Stimulated activated CD8-positive, alpha-beta memory T cell treated with anti-CD3 and anti-CD28 coated beads, Interleukin-4, amount 100 ng/mL, for 24 hours (primary cell): ENCODE data around the gene HMGB2.

ENCODE experiments used
- DNase-seq: peaks from one replicate; pipeline ENCODE4 v3.0.0-alpha.2; 2020; ENCODE audit warnings: low read depth

HMGB2 gene

GRCh38 chr4:173288296-173288695, 45.9 kb downstream of the HMGB2 start:
- DNase-seq: peak; percentile 47

- no peak for DNase-seq
Observed at GRCh38 chr4:173287486-173287885, 46.7 kb downstream of the HMGB2 start.

GRCh38 chr4:173284463-173284862, 49.7 kb downstream of the HMGB2 start:
- no peak for DNase-seq

GRCh38 chr4:173282626-173283025, 51.5 kb downstream of the HMGB2 start:
- DNase-seq: no peak

- no peak for DNase-seq
Observed at GRCh38 chr4:173282256-173282562, 51.9 kb downstream of the HMGB2 start.

GRCh38 chr4:173281406-173282255, 52.5 kb downstream of the HMGB2 start:
- no peak for DNase-seq
